Kidney tubule cell (primary cell): ENCODE data around the gene CEP170B.
"Not testable (repeated sequence)": the region's sequence is repeated elsewhere in the genome, so short reads cannot be mapped to it uniquely, and the experiment has no call there.

Experiments used
- DNase-seq: peaks from one replicate; pipeline ENCODE4 v3.0.0-alpha.2; 2018; ENCODE audit warnings: low spot score

Gene CEP170B

GRCh38 chr14:104912053-104912452 is 47.0 kb downstream of the CEP170B start:
- DNase-seq, result no peak

GRCh38 chr14:104913435-104913834 is 48.4 kb downstream of the CEP170B start:
- DNase-seq, result no peak

GRCh38 chr14:104917116-104917515 is 52.0 kb downstream of the CEP170B start:
- DNase-seq, result no peak

- DNase-seq, result no peak
Observed at GRCh38 chr14:104917993-104918392, 52.9 kb downstream of the CEP170B start.

GRCh38 chr14:104919152-104919992 is 54.3 kb downstream of the CEP170B start:
- DNase-seq, result not testable (repeated sequence)

- no peak for DNase-seq
Observed at GRCh38 chr14:104919993-104920315, 54.9 kb downstream of the CEP170B start.

- DNase-seq, result no peak
Observed at GRCh38 chr14:104923640-104924420, 58.8 kb downstream of the CEP170B start.

GRCh38 chr14:104924421-104925213 is 59.5 kb downstream of the CEP170B start, which contains the start of gene PLD4:
PLD4 (plus strand) TSS chr14:104924879; CDS start chr14:104927141, 2,262 bp downstream.
- DNase-seq, result no peak

GRCh38 chr14:104925214-104925854 is 60.3 kb downstream of the CEP170B start:
- DNase-seq, result no peak

- no peak for DNase-seq
Observed at GRCh38 chr14:104925855-104926609, 61.0 kb downstream of the CEP170B start.

GRCh38 chr14:104926619-104927431 is 61.8 kb downstream of the CEP170B start:
- DNase-seq, result no peak

- DNase-seq, result no peak
Observed at GRCh38 chr14:104927432-104927816, 62.4 kb downstream of the CEP170B start.

- no peak for DNase-seq
Observed at GRCh38 chr14:104927901-104928300, 62.8 kb downstream of the CEP170B start.

- no peak for DNase-seq
Observed at GRCh38 chr14:104928391-104929133, 63.5 kb downstream of the CEP170B start.

- DNase-seq, result no peak
Observed at GRCh38 chr14:104929268-104930230, 64.5 kb downstream of the CEP170B start.

GRCh38 chr14:104930526-104931303 is 65.6 kb downstream of the CEP170B start:
- no peak for DNase-seq

GRCh38 chr14:104931304-104931770 is 66.3 kb downstream of the CEP170B start:
- DNase-seq, result no peak
